K562 (cell line): Measurements from ENCODE around the gene JRKL. TPM values are rescaled to one million over a fixed set of nuclear protein-coding genes. Genes with fewer than 3 reads are reported as not detected.

ENCODE experiments used
- CCNT2 ChIP-seq: IDR thresholded peaks from 2 replicates; pipeline ENCODE4 v1.6.1; 2011; ENCODE audit warnings: borderline replicate concordance, low read depth, mild to moderate bottlenecking, moderate library complexity, mixed read lengths, low read length; ENCODE audit not compliant: insufficient read length; ENCODE audit errors: extremely low read depth
- CREB1 ChIP-seq, 2 experiments: sonication (generic) in 1 of 2; formaldehyde crosslinking in 1 of 2; IDR thresholded peaks; 2 replicates each; pipeline versions ENCODE4 v1.6.1 to v1.8.0; 2012 to 2022; ENCODE audit warnings: inconsistent platforms in 1 of 2, mild to moderate bottlenecking in 1 of 2, missing genetic modification reagents in 1 of 2, moderate library complexity in 1 of 2
- ELF4 ChIP-seq: fragments of 450-650 bp; formaldehyde crosslinking; IDR thresholded peaks from 2 replicates; pipeline ENCODE4 v1.4.0; 2022; ENCODE audit warnings: missing genetic modification characterization
- ESRRA ChIP-seq: fragments of 450-650 bp; IDR thresholded peaks from 2 replicates; pipeline ENCODE4 v1.6.1; 2014; ENCODE audit warnings: low read depth, mild to moderate bottlenecking, moderate library complexity, borderline replicate concordance
- ETS2 ChIP-seq: IDR thresholded peaks from 2 replicates; pipeline ENCODE4 v1.6.1; 2016; ENCODE audit warnings: borderline replicate concordance, missing genetic modification characterization, mild to moderate bottlenecking, moderate library complexity, missing compliant biosample characterization; ENCODE audit not compliant: poor library complexity, severe bottlenecking
- JUND ChIP-seq, 2 experiments: IDR thresholded peaks; 2 replicates in 1 of 2; 3 replicates in 1 of 2; pipeline ENCODE4 v1.6.1; 2011; ENCODE audit warnings: borderline replicate concordance in 2 of 2, low read depth in 2 of 2, low read length in 2 of 2, improper control_type of control experiment in 1 of 2, missing biosample characterization in 1 of 2, missing genetic modification characterization in 1 of 2, missing genetic modification reagents in 1 of 2
- KLF1 ChIP-seq: fragments of 450-650 bp; IDR thresholded peaks from 2 replicates; pipeline ENCODE4 v1.6.1; 2016; ENCODE audit warnings: missing genetic modification characterization, missing compliant biosample characterization
- LARP7 ChIP-seq: fragments of 450-650 bp; IDR thresholded peaks from 2 replicates; pipeline ENCODE4 v1.6.1; 2016
- MTA1 ChIP-seq: fragments of 450-650 bp; IDR thresholded peaks from 2 replicates; pipeline ENCODE4 v1.6.1; 2017; ENCODE audit warnings: borderline replicate concordance
- PHB ChIP-seq: fragments of 250-450 bp; sonication (Bioruptor Pico); IDR thresholded peaks from 2 replicates; pipeline ENCODE4 v1.5.0; 2021
- RAD21 ChIP-seq, 2 experiments: fragments of 250-450 bp in 1 of 2; fragments of 450-650 bp in 1 of 2; sonication (Bioruptor Pico) in 1 of 2; formaldehyde crosslinking in 1 of 2; IDR thresholded peaks in 1 of 2; conservative IDR thresholded peaks in 1 of 2; 2 replicates each; pipeline versions ENCODE4 v1.4.0 to v1.8.0; 2020 to 2022; ENCODE audit warnings: mild to moderate bottlenecking in 2 of 2, moderate library complexity in 1 of 2
- RFX7 ChIP-seq: fragments of 250-450 bp; sonication (Bioruptor Pico); IDR thresholded peaks from 2 replicates; pipeline ENCODE4 v1.5.1; 2021; ENCODE audit warnings: mild to moderate bottlenecking
- SMARCB1 ChIP-seq: IDR thresholded peaks from 2 replicates; pipeline ENCODE4 v1.6.1; 2011; ENCODE audit warnings: improper control_type of control experiment, low read depth; ENCODE audit not compliant: insufficient read length
- SRSF7 ChIP-seq: fragments of 200-400 bp; formaldehyde crosslinking; optimal IDR thresholded peaks from 2 replicates; pipeline ENCODE3; 2017; ENCODE audit warnings: mild to moderate bottlenecking, low read depth, low read length
- SUPT5H ChIP-seq: fragments of 450-650 bp; IDR thresholded peaks from 2 replicates; pipeline ENCODE4 v1.6.1; 2016
- ZC3H11A ChIP-seq: IDR thresholded peaks from 2 replicates; pipeline ENCODE4 v1.6.1; 2012; ENCODE audit warnings: low read depth, low read length, improper control_type of control experiment
- ZFP36 ChIP-seq: fragments of 150-350 bp; IDR thresholded peaks from 2 replicates; pipeline ENCODE4 v1.6.1; 2018; ENCODE audit warnings: low read length, low read depth; ENCODE audit not compliant: partially characterized antibody
- ZNF224 ChIP-seq: sonication (generic); formaldehyde crosslinking; IDR thresholded peaks from 2 replicates; pipeline ENCODE4 v1.8.0; 2022; ENCODE audit warnings: mild to moderate bottlenecking, missing genetic modification reagents
- ZNF23 ChIP-seq: fragments of 250-450 bp; sonication (Bioruptor Pico); IDR thresholded peaks from 2 replicates; pipeline ENCODE4 v1.4.0; 2020; ENCODE audit warnings: mild to moderate bottlenecking
- ZNF57 ChIP-seq: fragments of 450-650 bp; formaldehyde crosslinking; IDR thresholded peaks from 2 replicates; pipeline ENCODE4 v1.4.0; 2020; ENCODE audit warnings: mild to moderate bottlenecking, moderate library complexity
- ZNF75A ChIP-seq: fragments of 450-650 bp; formaldehyde crosslinking; IDR thresholded peaks from 2 replicates; pipeline ENCODE4 v1.4.0; 2020; ENCODE audit warnings: mild to moderate bottlenecking
- polyA plus RNA-seq, 8 experiments: library from polyadenylated mRNA; depleted of rRNA in 4 of 8; stranded (reverse) in 5 of 8; unstranded in 3 of 8; fragments of >200 nt; fragmentation: Nextera tagmentation in 2 of 8; fragmentation: Illumina TruSeq in 1 of 8; extraction: Ambion mirVana in 2 of 8; extraction: Trizol in 1 of 8; gene quantifications; 2 replicates each; pipeline versions ENCODE4 v1.2.1 to v1.2.3, GENCODE V29; 2011 to 2014; ENCODE audit warnings: inconsistent platforms in 1 of 8, missing spikeins in 1 of 8
- total RNA-seq, 7 experiments: library from RNA; depleted of rRNA in 6 of 7; stranded (reverse); fragments of >200 nt in 6 of 7; fragmentation: Illumina TruSeq in 2 of 7; extraction: Trizol in 2 of 7; gene quantifications; 2 replicates each; pipeline versions ENCODE4 v1.2.1 to v1.2.3, GENCODE V29; 2011 to 2021; ENCODE audit warnings: low replicate concordance in 1 of 7
- TF ChIP-seq, protein P1 (sequence below): fragments of 250-450 bp; sonication (Bioruptor Pico); IDR thresholded peaks from 2 replicates; pipeline ENCODE4 v1.8.0; 2021; ENCODE audit warnings: moderate library complexity, mild to moderate bottlenecking, inconsistent platforms
- TF ChIP-seq, protein P2 (sequence below): fragments of 450-650 bp; conservative IDR thresholded peaks from 2 replicates; pipeline ENCODE4 v1.6.1; 2016; ENCODE audit warnings: missing genetic modification characterization, low read depth, mild to moderate bottlenecking, missing compliant biosample characterization, moderate library complexity
- TF ChIP-seq, protein P3 (sequence below): sonication (generic); formaldehyde crosslinking; IDR thresholded peaks from 2 replicates; pipeline ENCODE4 v1.5.0; 2020; ENCODE audit warnings: missing genetic modification reagents
- TF ChIP-seq, protein P4 (sequence below): fragments of 250-450 bp; sonication (Bioruptor Pico); IDR thresholded peaks from 2 replicates; pipeline ENCODE4 v1.5.1; 2021; ENCODE audit warnings: mild to moderate bottlenecking

The JRKL gene
- total and polyA plus RNA-seq, 9 of the 15 experiments (the other 6 are each of a cell fraction or from before 2014, with no cell fraction given), result 4.5 to 14.8 (median 8.5) TPM

DNA sequence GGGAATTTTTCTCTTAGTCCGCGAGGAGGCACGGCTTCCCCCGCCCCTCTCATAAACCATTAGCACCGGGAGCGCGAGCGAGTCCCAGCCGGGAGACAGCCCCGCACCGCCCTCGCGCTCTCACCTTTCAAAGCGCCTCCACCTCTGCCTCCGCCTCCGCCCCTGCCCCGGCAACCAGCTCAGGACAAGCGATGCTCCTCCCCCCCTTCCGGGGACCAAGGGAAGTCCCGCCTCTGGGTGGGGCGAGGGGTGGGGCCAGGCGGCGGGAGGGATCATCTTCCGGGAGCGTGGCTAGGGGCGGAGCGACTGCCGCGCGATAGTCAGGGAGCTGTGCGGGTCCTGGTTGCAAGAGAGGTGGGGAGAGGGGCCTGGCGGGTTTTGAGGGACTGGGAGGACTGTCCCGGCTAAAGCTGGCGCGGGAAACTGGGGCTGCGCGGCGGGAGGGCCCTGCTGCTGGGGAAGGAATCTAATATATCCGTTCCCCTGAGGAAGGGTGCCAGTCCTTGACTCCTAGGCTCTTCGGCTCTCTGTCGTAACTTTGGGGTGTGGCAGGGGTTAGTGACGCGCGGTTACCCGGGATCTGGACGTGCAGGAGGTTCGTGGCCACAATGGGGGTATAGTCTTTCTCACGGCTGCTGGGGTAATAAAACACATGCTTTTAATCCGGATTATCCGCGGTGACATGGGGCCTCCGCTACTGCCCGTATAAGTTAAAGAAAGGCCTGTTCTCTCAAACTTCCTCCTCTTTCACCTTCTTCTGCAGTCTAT, at the start of gene JRKL, which contains the start of gene CCDC82 (continued):
- TF ChIP-seq, protein P1, sequence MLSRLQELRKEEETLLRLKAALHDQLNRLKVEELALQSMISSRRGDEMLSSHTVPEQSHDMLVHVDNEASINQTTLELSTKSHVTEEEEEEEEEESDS (CRISPR knock-in tag), result no peak
- TF ChIP-seq, protein P2, sequence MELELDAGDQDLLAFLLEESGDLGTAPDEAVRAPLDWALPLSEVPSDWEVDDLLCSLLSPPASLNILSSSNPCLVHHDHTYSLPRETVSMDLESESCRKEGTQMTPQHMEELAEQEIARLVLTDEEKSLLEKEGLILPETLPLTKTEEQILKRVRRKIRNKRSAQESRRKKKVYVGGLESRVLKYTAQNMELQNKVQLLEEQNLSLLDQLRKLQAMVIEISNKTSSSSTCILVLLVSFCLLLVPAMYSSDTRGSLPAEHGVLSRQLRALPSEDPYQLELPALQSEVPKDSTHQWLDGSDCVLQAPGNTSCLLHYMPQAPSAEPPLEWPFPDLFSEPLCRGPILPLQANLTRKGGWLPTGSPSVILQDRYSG (tag), result no peak
- TF ChIP-seq ZNF23 (CRISPR knock-in tag) (no peak), ZFP36 (no peak), ELF4 (CRISPR knock-in tag) (no peak), MTA1 (no peak), KLF1 (tag) (peak; percentile 83), ZNF57 (no peak), ZNF75A (no peak), LARP7 (no peak), ESRRA (no peak), ETS2 (tag) (no peak), ZNF224 (CRISPR knock-in tag) (0 out of 2 replicates have a peak, but pooled peaks have one; percentile 69), ZC3H11A (no peak), SMARCB1 (no peak), PHB (CRISPR knock-in tag) (no peak), SUPT5H (peak; percentile 92), SRSF7 (no peak), RAD21 (CRISPR knock-in tag; conservative IDR thresholded peaks at IDR 0.05 in 1 of 2, IDR thresholded peaks at IDR 0.05 in 1 of 2) (0 out of 4 replicates have a peak, but pooled peaks of 1 of the 2 experiments have one; percentile 12), CCNT2 (peak; percentile 20), JUND (IDR thresholded peaks at IDR 0.05; ENCODE audit: borderline replicate concordance, low read depth, low read length) (no peak; the same call in 1 of the 2 replicates), JUND (tag; IDR thresholded peaks at IDR 0.05; ENCODE audit: borderline replicate concordance, low read depth, low read length) (no peak; the same call in 2 of the 3 replicates), RFX7 (CRISPR knock-in tag) (no peak), CREB1 (IDR thresholded peaks at IDR 0.05) (peak; percentile 45), CREB1 (CRISPR knock-in tag; IDR thresholded peaks at IDR 0.05) (no peak; the same call in 1 of the 2 replicates)
- TF ChIP-seq, protein P3, sequence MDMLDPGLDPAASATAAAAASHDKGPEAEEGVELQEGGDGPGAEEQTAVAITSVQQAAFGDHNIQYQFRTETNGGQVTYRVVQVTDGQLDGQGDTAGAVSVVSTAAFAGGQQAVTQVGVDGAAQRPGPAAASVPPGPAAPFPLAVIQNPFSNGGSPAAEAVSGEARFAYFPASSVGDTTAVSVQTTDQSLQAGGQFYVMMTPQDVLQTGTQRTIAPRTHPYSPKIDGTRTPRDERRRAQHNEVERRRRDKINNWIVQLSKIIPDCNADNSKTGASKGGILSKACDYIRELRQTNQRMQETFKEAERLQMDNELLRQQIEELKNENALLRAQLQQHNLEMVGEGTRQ, result no peak
- TF ChIP-seq, protein P4, sequence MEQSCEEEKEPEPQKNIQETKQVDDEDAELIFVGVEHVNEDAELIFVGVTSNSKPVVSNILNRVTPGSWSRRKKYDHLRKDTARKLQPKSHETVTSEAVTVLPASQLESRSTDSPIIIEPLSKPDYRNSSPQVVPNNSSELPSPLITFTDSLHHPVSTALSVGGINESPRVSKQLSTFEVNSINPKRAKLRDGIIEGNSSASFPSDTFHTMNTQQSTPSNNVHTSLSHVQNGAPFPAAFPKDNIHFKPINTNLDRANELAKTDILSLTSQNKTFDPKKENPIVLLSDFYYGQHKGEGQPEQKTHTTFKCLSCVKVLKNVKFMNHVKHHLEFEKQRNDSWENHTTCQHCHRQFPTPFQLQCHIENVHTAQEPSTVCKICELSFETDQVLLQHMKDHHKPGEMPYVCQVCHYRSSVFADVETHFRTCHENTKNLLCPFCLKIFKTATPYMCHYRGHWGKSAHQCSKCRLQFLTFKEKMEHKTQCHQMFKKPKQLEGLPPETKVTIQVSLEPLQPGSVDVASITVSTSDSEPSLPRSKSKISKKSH (CRISPR knock-in tag), result no peak
